Mesenchymal stem cell (in vitro differentiated cells and primary cell): ENCODE measurements around the gene MEIS2.

ENCODE experiments used
- DNase-seq: peaks from one replicate; pipeline ENCODE4 v3.0.0-alpha.2; 2013
- H2AFZ ChIP-seq: one replicate; pipeline ENCODE4 v1.6.1; 2013; ENCODE audit warnings: low read depth, mild to moderate bottlenecking, control low read depth, inconsistent platforms, low read length, moderate library complexity
- H2AK5ac ChIP-seq: 2 replicates; pipeline ENCODE4 v1.6.1; 2013; ENCODE audit warnings: low read length, moderate library complexity, mild to moderate bottlenecking, inconsistent platforms; ENCODE audit not compliant: severe bottlenecking
- H2BK120ac ChIP-seq: one replicate; pipeline ENCODE4 v1.6.1; 2013; ENCODE audit warnings: low read depth, mild to moderate bottlenecking, inconsistent platforms, low read length, moderate library complexity
- H2BK12ac ChIP-seq, 2 experiments: one replicate each; pipeline ENCODE4 v1.6.1; 2013; ENCODE audit warnings: inconsistent platforms in 2 of 2, low read length in 2 of 2, mild to moderate bottlenecking in 2 of 2, moderate library complexity in 2 of 2, control low read depth in 1 of 2
- H2BK15ac ChIP-seq: one replicate; pipeline ENCODE4 v1.6.1; 2013; ENCODE audit warnings: mild to moderate bottlenecking, low read depth, inconsistent platforms; ENCODE audit not compliant: poor library complexity, severe bottlenecking
- H2BK5ac ChIP-seq: 2 replicates; pipeline ENCODE4 v1.6.1; 2013; ENCODE audit warnings: low read depth, mild to moderate bottlenecking, low read length, control low read depth, inconsistent platforms; ENCODE audit not compliant: poor library complexity, severe bottlenecking
- H3K14ac ChIP-seq, 2 experiments: one replicate each; pipeline ENCODE4 v1.6.1; 2013; ENCODE audit warnings: inconsistent platforms in 2 of 2, low read length in 2 of 2, control low read depth in 1 of 2, mild to moderate bottlenecking in 1 of 2, moderate library complexity in 1 of 2
- H3K18ac ChIP-seq, 2 experiments: one replicate each; pipeline ENCODE4 v1.6.1; 2013; ENCODE audit warnings: inconsistent platforms in 2 of 2, low read length in 2 of 2, control low read depth in 1 of 2, low read depth in 1 of 2, mild to moderate bottlenecking in 1 of 2
- H3K23ac ChIP-seq, 2 experiments: one replicate each; pipeline ENCODE4 v1.6.1; 2013; ENCODE audit warnings: inconsistent platforms in 2 of 2, low read length in 2 of 2, mild to moderate bottlenecking in 2 of 2, moderate library complexity in 2 of 2, control low read depth in 1 of 2
- H3K27ac ChIP-seq: 2 replicates; pipeline ENCODE4 v1.5.1; 2013; ENCODE audit warnings: mild to moderate bottlenecking, moderate library complexity, low read length, control low read depth, inconsistent platforms; ENCODE audit not compliant: poor library complexity, severe bottlenecking
- H3K27me3 ChIP-seq, 2 experiments: 2 replicates each; pipeline versions ENCODE4 v1.6.1 to v1.7.0; 2013; ENCODE audit warnings: low read length in 2 of 2, mild to moderate bottlenecking in 2 of 2, moderate library complexity in 2 of 2, control low read depth in 1 of 2, inconsistent platforms in 1 of 2; ENCODE audit not compliant: control insufficient read depth in 1 of 2, insufficient read depth in 1 of 2
- H3K36me3 ChIP-seq, 2 experiments: 2 replicates each; pipeline versions ENCODE4 v1.6.1 to v1.7.0; 2013; ENCODE audit warnings: low read length in 2 of 2, control low read depth in 1 of 2, inconsistent platforms in 1 of 2, low read depth in 1 of 2, mild to moderate bottlenecking in 1 of 2; ENCODE audit not compliant: insufficient read depth in 2 of 2, control insufficient read depth in 1 of 2
- H3K4ac ChIP-seq, 2 experiments: one replicate each; pipeline ENCODE4 v1.6.1; 2013; ENCODE audit warnings: inconsistent platforms in 2 of 2, low read length in 2 of 2, mild to moderate bottlenecking in 2 of 2, moderate library complexity in 2 of 2, control low read depth in 1 of 2, low read depth in 1 of 2
- H3K4me1 ChIP-seq: 2 replicates; pipeline ENCODE4 v1.6.1; 2013; ENCODE audit warnings: low read depth, low read length, control low read depth; ENCODE audit not compliant: control insufficient read depth, insufficient read depth
- H3K4me2 ChIP-seq: 2 replicates; pipeline ENCODE4 v1.6.1; 2013; ENCODE audit warnings: low read length, mild to moderate bottlenecking, inconsistent platforms; ENCODE audit not compliant: poor library complexity, severe bottlenecking
- H3K4me3 ChIP-seq, 2 experiments: 2 replicates each; pipeline versions ENCODE4 v1.5.1 to v1.7.0; 2013; ENCODE audit warnings: low read length in 2 of 2, mild to moderate bottlenecking in 2 of 2, control low read depth in 1 of 2, low read depth in 1 of 2; ENCODE audit not compliant: insufficient read depth in 1 of 2
- H3K79me1 ChIP-seq: replicated peaks from 2 replicates; pipeline ENCODE4 v1.6.1; 2013; ENCODE audit warnings: mild to moderate bottlenecking, control low read depth, low read length, inconsistent platforms; ENCODE audit not compliant: poor library complexity, severe bottlenecking
- H3K9ac ChIP-seq: 2 replicates; pipeline ENCODE4 v1.7.0; 2013; ENCODE audit warnings: mild to moderate bottlenecking, low read length, moderate library complexity
- H3K9me3 ChIP-seq: 2 replicates; pipeline ENCODE4 v1.7.0; 2013; ENCODE audit warnings: mild to moderate bottlenecking, low read length; ENCODE audit not compliant: control insufficient read depth
- H4K8ac ChIP-seq: one replicate; pipeline ENCODE4 v1.6.1; 2013; ENCODE audit warnings: inconsistent platforms, mild to moderate bottlenecking, low read length, moderate library complexity
- H4K91ac ChIP-seq: one replicate; pipeline ENCODE4 v1.6.1; 2013; ENCODE audit warnings: mild to moderate bottlenecking, low read length, inconsistent platforms
- WGBS: methylation state at CpG from one replicate; pipeline ENCODE4 v1.1.7; 2013; ENCODE audit warnings: mixed read lengths; 5-methylcytosine and 5-hydroxymethylcytosine counted together

The MEIS2 gene

GRCh38 chr15:36883713-36884517 is 216.4 kb downstream of the MEIS2 start:
- no peak overlapping the region for H2AFZ ChIP-seq
- DNase-seq: peak; percentile 83

GRCh38 chr15:36882487-36883131 is 217.7 kb downstream of the MEIS2 start:
- Histone ChIP-seq H3K27ac (no peak overlapping the region), H2AFZ (no peak overlapping the region), H3K36me3 (no peaks in the 10 kb centered on the region), H4K8ac (no peak overlapping the region), H3K23ac (no peak overlapping the region), H3K9ac (peak overlapping the region; percentile 15), H3K9me3 (no peaks in the 10 kb centered on the region), H2BK15ac (no peak overlapping the region), H3K4ac (no peak overlapping the region), H3K4me1 (peaks cover 19% of the 10 kb centered on the region), H3K4me3 (peak overlapping the region in 1 of 2 experiments; percentile 70), H3K14ac (no peak overlapping the region), H2BK12ac (peak overlapping the region in 1 of 2 experiments; percentile 23), H3K18ac (no peak overlapping the region), H2BK5ac (no peak overlapping the region), H3K4me2 (no peak overlapping the region), H2BK120ac (peak overlapping the region; percentile 15), H3K79me1 (no peaks in the 10 kb centered on the region), H2AK5ac (no peak overlapping the region), H3K27me3 (peaks cover 51 to 98% of the 10 kb centered on the region in 2 experiments), H4K91ac (no peak overlapping the region)
- WGBS: 5% methylated on average over 25 of the region's 27 CpGs
- DNase-seq: peak; percentile 35

More at GRCh38 chr15:36883713-36884517, 216.4 kb downstream of the MEIS2 start:
- Histone ChIP-seq H2BK5ac (no peak overlapping the region), H4K91ac (no peak overlapping the region), H2BK120ac (no peak overlapping the region), H3K23ac (no peak overlapping the region), H3K14ac (no peak overlapping the region), H4K8ac (no peak overlapping the region), H2BK15ac (no peak overlapping the region), H3K4me1 (peaks cover 22% of the 10 kb centered on the region), H3K18ac (no peak overlapping the region), H3K27ac (no peak overlapping the region), H3K79me1 (no peaks in the 10 kb centered on the region), H2BK12ac (no peak overlapping the region), H3K4ac (no peak overlapping the region), H3K9me3 (no peaks in the 10 kb centered on the region), H3K36me3 (no peaks in the 10 kb centered on the region), H2AK5ac (no peak overlapping the region), H3K9ac (peak overlapping the region; percentile 66), H3K27me3 (peaks cover 50 to 98% of the 10 kb centered on the region in 2 experiments), H3K4me3 (peak overlapping the region in 1 of 2 experiments; percentile 70), H3K4me2 (peak overlapping the region; percentile 68)
- WGBS: 16% methylated on average over 23 of the region's 27 CpGs

GRCh38 chr15:36882056-36882455 is 218.3 kb downstream of the MEIS2 start:
- WGBS: 29% methylated on average over 5 of the region's 5 CpGs
- no peak for DNase-seq
- no peak overlapping the region for H4K8ac ChIP-seq
- H3K27ac ChIP-seq: no peak overlapping the region
- H2BK5ac ChIP-seq: no peak overlapping the region
- H2AK5ac ChIP-seq: no peak overlapping the region
- H3K4me3 ChIP-seq: peak overlapping the region in 1 of 2 experiments; percentile 70
- H3K4me2 ChIP-seq: no peak overlapping the region
- H3K79me1 ChIP-seq: no peaks in the 10 kb centered on the region
- H2BK12ac ChIP-seq: no peak overlapping the region
- no peak overlapping the region for H3K23ac ChIP-seq
- H4K91ac ChIP-seq: no peak overlapping the region
- H2AFZ ChIP-seq: no peak overlapping the region
- H3K4ac ChIP-seq: no peak overlapping the region
- H3K9me3 ChIP-seq: no peaks in the 10 kb centered on the region
- peaks cover 14% of the 10 kb centered on the region for H3K4me1 ChIP-seq
- no peak overlapping the region for H2BK120ac ChIP-seq
- no peak overlapping the region for H3K18ac ChIP-seq
- H2BK15ac ChIP-seq: no peak overlapping the region
- H3K14ac ChIP-seq: no peak overlapping the region
- peaks cover 46 to 97% of the 10 kb centered on the region in 2 experiments for H3K27me3 ChIP-seq
- H3K9ac ChIP-seq: no peak overlapping the region
- no peaks in the 10 kb centered on the region for H3K36me3 ChIP-seq

GRCh38 chr15:36881516-36881915 is 218.8 kb downstream of the MEIS2 start:
- Histone ChIP-seq H3K27me3 (peaks cover 46 to 92% of the 10 kb centered on the region in 2 experiments), H3K4me1 (peaks cover 14% of the 10 kb centered on the region), H4K8ac (no peak overlapping the region), H3K14ac (no peak overlapping the region), H3K4me2 (no peak overlapping the region), H2AFZ (no peak overlapping the region), H3K36me3 (no peaks in the 10 kb centered on the region), H3K9me3 (no peaks in the 10 kb centered on the region), H2BK5ac (no peak overlapping the region), H3K27ac (no peak overlapping the region), H3K23ac (no peak overlapping the region), H3K9ac (no peak overlapping the region), H3K18ac (no peak overlapping the region), H2BK120ac (no peak overlapping the region), H4K91ac (no peak overlapping the region), H3K79me1 (no peaks in the 10 kb centered on the region), H2BK12ac (no peak overlapping the region), H2AK5ac (no peak overlapping the region), H2BK15ac (no peak overlapping the region), H3K4me3 (no peak overlapping the region), H3K4ac (no peak overlapping the region)
- DNase-seq: peak; percentile 24
- 22% methylated on average over 1 of the region's 2 CpGs for WGBS
